Mammary epithelial cell (primary cell): ENCODE data around the gene TPRG1.

Source experiments
- EZH2 ChIP-seq: IDR thresholded peaks from 2 replicates; pipeline ENCODE4 v1.6.1; 2012; ENCODE audit warnings: low read length, inconsistent platforms, borderline replicate concordance
- TF ChIP-seq, protein P1 (sequence below), 2 donors: IDR thresholded peaks in 1 of 2; conservative IDR thresholded peaks in 1 of 2; 2 replicates each; pipeline ENCODE4 v1.5.1; 2011 to 2012; ENCODE audit warnings: inconsistent platforms in 2 of 2, low read length in 2 of 2, mild to moderate bottlenecking in 2 of 2, control low read depth in 1 of 2, low read depth in 1 of 2; ENCODE audit not compliant: insufficient read depth in 1 of 2; ENCODE audit errors: extremely low read depth in 1 of 2

GRCh38 chr3:189361103-189361835 lies 189.5 kb downstream of the TPRG1 start:
- TF ChIP-seq, protein P1, sequence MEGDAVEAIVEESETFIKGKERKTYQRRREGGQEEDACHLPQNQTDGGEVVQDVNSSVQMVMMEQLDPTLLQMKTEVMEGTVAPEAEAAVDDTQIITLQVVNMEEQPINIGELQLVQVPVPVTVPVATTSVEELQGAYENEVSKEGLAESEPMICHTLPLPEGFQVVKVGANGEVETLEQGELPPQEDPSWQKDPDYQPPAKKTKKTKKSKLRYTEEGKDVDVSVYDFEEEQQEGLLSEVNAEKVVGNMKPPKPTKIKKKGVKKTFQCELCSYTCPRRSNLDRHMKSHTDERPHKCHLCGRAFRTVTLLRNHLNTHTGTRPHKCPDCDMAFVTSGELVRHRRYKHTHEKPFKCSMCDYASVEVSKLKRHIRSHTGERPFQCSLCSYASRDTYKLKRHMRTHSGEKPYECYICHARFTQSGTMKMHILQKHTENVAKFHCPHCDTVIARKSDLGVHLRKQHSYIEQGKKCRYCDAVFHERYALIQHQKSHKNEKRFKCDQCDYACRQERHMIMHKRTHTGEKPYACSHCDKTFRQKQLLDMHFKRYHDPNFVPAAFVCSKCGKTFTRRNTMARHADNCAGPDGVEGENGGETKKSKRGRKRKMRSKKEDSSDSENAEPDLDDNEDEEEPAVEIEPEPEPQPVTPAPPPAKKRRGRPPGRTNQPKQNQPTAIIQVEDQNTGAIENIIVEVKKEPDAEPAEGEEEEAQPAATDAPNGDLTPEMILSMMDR (conservative IDR thresholded peaks at IDR 0.05 in 1 of 2, IDR thresholded peaks at IDR 0.05 in 1 of 2; ENCODE audit: extremely low read depth in 1 of 2, insufficient read depth in 1 of 2, low read depth in 1 of 2, low read length in 2 of 2), result no peak
- no peak for TF ChIP-seq EZH2
